KOPT-K1 (cell line): ENCODE measurements around the gene PNMA8B.
"Not testable (repeated sequence)": the region's sequence is repeated elsewhere in the genome, so short reads cannot be mapped to it uniquely, and the experiment has no call there.

Source experiments
- H3K27ac ChIP-seq: fragments of 200-600 bp; sonication (generic); 2 replicates; pipeline ENCODE4 v1.5.1; 2016; ENCODE audit warnings: antibody characterized with exemption, mild to moderate bottlenecking, low read depth, low read length; ENCODE audit not compliant: poor library complexity, severe bottlenecking
- H3K36me3 ChIP-seq: fragments of 200-600 bp; sonication (generic); 2 replicates; pipeline ENCODE4 v1.5.1; 2017; ENCODE audit warnings: antibody characterized with exemption, mild to moderate bottlenecking, low read length, moderate library complexity; ENCODE audit not compliant: insufficient read depth
- H3K9me3 ChIP-seq: fragments of 200-600 bp; sonication (generic); 2 replicates; pipeline ENCODE4 v1.5.1; 2017; ENCODE audit warnings: antibody characterized with exemption, low read length, mild to moderate bottlenecking; ENCODE audit not compliant: insufficient read depth, poor library complexity, severe bottlenecking

Gene PNMA8B

DNA sequence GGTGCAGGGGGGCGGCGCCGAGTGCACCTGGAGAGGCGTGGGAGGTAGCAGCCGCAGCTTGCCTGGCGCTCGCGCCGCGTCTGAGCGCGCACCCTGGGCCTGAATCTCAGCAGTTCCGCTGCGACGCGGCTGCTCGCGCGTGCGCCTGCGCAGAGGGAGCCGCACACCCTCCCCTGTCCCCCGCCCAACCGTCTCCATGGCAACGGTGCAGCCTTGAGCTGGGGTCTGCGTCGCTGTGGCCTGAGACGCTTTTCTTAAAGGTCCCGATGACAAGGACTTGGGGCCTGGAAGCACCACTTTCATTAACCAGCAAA, at the start of gene PNMA8B:
Gene PNMA8B, minus strand, starts transcription at position 82 of the 314 bp plus-strand sequence. CDS start 402 bp downstream, outside the sequence.
- no peaks in the 10 kb centered on the region for H3K36me3 ChIP-seq
- no peaks in the 10 kb centered on the region for H3K9me3 ChIP-seq
- no peak within 1 kb of the TSS for H3K27ac ChIP-seq

DNA sequence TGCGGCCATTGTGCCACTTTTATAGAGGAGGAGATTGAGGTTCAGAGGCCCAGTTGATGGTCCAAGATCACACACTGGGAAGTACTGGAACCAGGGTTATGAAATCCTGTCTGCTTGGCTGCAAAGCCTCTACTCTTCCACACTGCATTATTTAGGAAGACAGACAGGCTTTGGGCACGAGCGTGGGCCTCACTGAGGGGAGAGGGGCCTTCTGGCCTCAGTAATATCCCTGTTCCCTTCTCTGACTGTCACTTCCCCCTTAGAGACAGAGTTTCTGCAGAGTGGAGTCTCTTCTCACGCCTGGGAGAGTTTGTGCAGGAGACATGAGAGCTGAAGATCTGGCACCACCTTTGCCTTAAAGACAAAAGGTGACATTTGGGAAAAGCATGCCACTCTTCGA, 49.0 kb upstream of the PNMA8B start:
- Histone ChIP-seq H3K36me3 (no peaks in the 10 kb centered on the region), H3K9me3 (peaks cover 7% of the 10 kb centered on the region), H3K27ac (no peak overlapping the region)

DNA sequence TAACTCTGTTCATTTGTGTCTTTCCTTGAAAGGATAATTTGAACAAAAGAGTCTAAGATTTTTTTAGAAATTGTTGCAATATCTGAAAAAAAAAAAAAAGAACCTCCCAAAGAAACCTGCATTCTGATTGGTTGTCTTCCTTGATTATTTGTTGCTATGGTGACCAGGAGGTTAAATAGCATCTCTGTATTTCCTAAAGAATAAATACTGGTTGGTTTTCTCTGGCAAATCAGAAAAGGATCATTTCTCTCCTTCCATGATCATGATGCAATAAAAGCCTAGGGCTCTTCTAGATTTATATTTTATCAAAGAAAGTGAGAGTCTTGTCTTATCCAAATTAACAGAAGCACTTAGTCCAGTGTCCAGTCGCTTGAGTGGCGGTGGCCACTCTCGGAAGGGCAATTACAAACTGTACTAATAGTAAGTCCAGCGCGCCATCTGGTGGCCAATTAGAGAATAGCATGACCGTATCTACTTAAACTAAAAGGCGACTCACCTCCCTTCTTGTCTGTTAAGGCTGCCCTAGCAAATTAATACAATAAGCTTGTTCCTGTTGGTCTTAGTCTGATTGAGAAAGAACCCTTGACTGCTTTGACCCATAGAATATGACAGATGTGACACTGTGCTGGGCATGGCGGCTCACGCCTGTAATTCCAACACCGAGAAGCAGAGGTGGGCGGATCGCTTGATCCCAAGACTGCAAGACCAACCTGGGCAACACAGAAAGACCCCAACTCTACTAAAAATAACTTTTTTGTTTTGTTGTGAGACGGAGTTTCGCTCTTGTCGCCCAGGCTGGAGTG, 47.0 kb upstream of the PNMA8B start:
- Histone ChIP-seq H3K27ac (no peak overlapping the region), H3K9me3 (no peaks in the 10 kb centered on the region), H3K36me3 (no peaks in the 10 kb centered on the region)

- Histone ChIP-seq H3K36me3 (no peaks in the 10 kb centered on the region), H3K27ac (no peak overlapping the region), H3K9me3 (no peaks in the 10 kb centered on the region)
These were observed 41.8 kb upstream of the PNMA8B start for GRCh38 chr19:46537136-46538097.

GRCh38 chr19:46536391-46536790, 40.7 kb upstream of the PNMA8B start:
- H3K36me3 ChIP-seq, result no peaks in the 10 kb centered on the region
- H3K27ac ChIP-seq, result no peak overlapping the region
- no peaks in the 10 kb centered on the region for H3K9me3 ChIP-seq

GRCh38 chr19:46533621-46534081, 38.0 kb upstream of the PNMA8B start:
- Histone ChIP-seq H3K27ac (no peak overlapping the region), H3K9me3 (no peaks in the 10 kb centered on the region), H3K36me3 (no peaks in the 10 kb centered on the region)

GRCh38 chr19:46533078-46533620, 37.5 kb upstream of the PNMA8B start:
- Histone ChIP-seq H3K9me3 (no peaks in the 10 kb centered on the region), H3K27ac (no peak overlapping the region), H3K36me3 (no peaks in the 10 kb centered on the region)

GRCh38 chr19:46530636-46531035, 35.0 kb upstream of the PNMA8B start:
- no peaks in the 10 kb centered on the region for H3K9me3 ChIP-seq
- no peaks in the 10 kb centered on the region for H3K36me3 ChIP-seq
- no peak overlapping the region for H3K27ac ChIP-seq

DNA sequence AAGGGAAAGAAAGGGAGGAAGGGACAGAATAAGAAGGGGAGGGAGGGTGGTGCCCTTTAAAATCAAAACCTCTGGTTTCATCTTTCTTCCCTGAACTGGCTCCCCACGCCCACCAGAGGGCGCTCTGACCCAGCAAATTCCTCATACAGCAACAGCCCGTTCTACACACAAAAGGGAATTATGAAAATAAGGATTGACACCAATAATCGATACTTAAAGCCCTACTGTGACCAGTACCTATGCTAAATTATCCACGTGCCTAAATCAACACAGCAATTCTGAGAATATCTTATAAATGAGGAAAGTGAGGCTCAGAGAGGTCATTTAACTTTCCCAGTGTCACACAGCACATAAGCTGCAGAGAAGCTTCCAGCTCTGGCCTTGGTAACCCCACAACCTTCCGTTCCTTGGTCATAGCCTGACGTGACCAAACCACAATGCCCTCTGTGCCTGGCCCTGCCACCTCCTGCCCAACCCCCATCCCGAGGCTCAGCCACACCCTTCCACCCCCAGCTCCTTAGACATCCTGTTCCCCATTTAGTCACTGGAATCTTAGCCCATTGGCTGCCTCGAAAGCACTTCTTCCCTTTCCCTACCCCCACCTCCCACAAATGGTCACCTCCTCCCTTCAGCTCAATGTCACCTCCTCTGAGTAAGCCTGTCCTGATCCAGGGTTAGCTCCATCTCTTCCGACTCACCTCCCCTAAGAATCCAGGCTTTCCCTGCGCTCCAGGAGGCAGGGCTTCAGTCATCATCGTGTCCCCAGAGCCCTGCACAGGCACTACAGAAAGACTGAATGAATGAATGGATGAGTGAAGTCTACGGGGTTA, 34.2 kb upstream of the PNMA8B start:
- Histone ChIP-seq H3K27ac (no peak overlapping the region), H3K9me3 (peaks cover 4% of the 10 kb centered on the region), H3K36me3 (no peaks in the 10 kb centered on the region)

DNA sequence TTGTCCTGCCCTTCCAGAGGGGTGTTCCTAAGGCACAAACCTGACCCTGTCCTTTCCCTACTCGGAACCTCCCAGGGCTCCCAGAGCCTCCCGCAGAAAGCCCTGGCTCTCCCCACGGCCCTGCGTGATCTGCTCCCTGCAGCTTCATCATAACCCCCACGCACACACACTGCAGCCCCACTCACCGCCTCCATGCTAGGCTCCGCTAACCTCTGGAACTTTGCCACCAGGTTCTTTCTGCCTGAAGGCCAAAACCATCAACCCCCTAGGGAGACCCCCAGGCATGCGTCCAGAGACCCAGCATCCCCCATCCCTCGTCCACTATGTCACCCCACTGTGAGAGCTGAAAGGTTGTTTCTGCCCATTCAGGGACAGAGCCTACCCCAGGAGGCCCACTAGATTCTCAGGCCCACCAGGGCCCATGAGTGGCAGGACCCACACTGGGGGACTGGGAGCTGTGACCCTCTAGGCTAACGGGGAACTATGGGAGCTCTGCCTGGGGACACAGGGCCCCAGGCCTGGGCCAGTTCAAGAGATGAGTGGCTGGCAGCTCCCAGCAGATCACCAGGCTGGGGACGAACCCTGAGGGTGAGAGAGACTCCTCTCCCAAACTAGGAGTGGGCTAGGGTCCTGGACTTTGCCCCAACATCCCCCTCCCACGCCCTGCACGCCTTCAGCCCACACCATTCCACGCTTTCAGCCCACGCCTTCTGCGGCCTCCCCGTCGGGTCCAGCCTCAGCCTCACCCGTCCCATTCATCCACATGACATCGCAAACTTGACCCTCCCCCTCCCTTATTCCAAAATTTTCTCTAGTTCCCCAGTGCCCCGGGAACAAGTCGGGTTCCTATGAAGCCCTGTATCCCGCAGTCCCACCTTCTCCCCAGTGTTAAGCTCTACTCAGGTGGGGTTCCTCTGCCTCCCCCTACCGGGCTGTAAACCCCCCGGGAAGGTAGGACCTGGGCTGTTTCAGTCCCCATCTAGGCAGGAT, 33.2 kb upstream of the PNMA8B start:
- H3K36me3 ChIP-seq, result no peaks in the 10 kb centered on the region
- H3K27ac ChIP-seq, result no peak overlapping the region
- H3K9me3 ChIP-seq, result peaks cover 13% of the 10 kb centered on the region

DNA sequence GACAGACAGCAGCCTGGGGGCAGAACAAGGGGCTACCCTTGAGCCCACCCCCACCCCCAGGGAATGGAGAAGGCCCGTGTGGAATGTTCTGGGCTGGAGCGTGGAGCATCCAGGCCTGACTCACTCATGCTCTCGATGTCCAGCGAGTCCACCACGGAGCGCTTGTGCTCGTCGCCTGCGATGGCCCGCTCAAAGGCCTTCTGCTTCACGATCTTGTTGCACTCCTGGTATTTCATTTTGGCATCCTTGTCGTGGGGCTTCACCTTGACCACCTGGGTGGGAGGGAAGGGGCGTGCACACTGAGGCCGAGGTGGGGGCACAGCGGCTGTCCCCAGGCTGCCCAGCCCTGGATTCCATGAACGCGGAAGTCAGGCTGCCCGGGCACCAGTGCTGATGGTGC, 31.1 kb upstream of the PNMA8B start:
- H3K27ac ChIP-seq, H3K36me3 ChIP-seq: not testable (repeated sequence)
- H3K9me3 ChIP-seq, result peaks cover 15% of the 10 kb centered on the region

DNA sequence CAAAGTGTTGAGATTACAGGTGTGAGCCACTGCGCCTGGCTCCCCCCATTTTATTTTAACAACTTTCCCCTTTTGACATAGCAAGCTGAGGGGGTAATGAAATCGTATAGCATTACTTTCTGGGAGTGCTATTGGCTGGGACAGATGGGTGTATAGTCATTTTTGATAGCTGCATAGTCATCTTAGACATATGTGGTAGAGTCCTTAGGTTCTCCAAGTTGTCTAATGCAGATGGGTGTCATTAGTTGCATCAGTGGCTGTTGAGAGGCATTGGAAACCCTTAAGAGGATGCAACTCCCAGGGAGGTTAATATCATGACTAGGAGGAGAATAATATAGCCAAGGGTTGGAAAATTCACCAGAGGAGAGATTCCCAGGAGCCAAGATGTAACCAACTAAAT, 28.6 kb upstream of the PNMA8B start:
- H3K27ac ChIP-seq, result no peak overlapping the region
- H3K9me3 ChIP-seq, result peaks cover 15% of the 10 kb centered on the region
- H3K36me3 ChIP-seq, result no peaks in the 10 kb centered on the region

DNA sequence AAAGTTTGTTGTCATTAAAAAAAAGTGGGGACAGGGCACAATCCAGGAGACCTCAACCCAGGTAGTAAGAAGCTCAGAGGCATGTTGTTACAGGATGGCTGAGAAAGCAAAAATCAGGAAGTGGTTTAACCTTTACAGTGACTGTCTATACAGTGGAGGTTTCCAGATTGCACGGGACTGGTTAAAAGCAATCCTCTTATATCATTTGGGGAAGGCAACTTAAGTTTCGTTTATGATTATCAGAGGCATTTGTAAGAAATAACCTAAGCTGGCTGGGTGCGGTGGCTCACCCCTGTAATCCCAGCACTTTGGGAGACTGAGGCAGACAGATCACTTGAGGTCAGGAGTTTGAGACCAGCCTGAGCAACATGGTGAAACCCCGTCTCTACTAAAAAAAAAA, 27.3 kb upstream of the PNMA8B start:
- not testable (repeated sequence) for H3K27ac ChIP-seq, H3K36me3 ChIP-seq
- H3K9me3 ChIP-seq, result peaks cover 15% of the 10 kb centered on the region
